Measurements from ENCODE around the gene VPS13D.

Gene VPS13D

DNA sequence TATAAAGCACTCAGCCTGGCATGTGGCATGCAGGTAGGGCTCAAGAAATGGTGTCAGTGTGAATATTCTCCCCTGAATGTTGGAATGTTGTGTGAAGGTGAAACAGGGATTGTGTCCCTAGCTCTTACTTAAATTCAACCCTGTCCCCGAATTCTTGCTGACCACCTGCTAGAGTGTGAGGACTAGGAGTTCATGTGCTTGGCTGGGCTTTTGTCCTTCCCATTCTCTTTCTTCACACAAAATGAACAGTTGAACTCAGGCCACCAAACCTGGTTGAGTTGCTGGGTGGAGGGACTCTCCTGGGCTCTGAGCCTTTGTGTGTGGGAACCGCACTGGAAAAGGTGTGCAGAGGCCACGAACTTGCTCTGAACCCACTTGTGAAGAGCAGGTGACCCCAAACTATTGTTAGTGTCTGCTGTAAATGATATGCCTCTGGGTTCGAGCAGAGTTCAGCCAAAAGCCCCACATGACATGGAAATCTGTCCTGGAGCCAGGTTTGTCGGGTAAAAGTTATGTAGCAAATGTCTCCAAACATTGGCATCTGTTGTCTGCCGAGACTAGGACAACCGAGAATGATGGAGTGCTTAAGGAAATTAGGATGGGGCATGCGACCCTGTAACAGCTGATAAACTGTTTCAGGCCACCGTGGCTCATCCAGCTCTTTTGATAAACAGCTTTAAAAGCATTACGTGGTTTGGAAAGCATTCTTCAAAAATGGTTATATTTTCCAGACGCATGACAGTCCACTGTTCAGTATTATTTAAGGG is 243.9 kb downstream of the VPS13D start:
- no peak for DNase-seq

DNA sequence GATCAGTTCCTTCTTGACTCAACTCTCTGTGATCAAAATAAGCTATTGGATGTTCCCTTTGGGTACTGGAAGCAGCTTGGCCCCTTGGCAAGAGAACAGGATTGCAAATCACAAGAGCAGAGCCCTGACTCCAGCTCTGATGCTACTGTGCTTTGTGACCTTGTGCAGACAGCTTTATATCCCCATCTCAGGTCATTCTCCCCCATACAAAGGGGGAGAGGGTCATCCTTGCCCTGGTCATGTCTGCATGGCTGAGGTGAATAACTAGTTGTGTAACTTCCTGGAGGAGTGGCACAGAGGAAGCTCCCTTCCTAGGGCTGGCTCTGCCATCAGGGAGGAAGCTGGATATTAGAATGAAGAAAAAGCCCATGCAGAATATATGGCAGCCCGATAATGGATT is 245.3 kb downstream of the VPS13D start:
- no peak for DNase-seq

DNA sequence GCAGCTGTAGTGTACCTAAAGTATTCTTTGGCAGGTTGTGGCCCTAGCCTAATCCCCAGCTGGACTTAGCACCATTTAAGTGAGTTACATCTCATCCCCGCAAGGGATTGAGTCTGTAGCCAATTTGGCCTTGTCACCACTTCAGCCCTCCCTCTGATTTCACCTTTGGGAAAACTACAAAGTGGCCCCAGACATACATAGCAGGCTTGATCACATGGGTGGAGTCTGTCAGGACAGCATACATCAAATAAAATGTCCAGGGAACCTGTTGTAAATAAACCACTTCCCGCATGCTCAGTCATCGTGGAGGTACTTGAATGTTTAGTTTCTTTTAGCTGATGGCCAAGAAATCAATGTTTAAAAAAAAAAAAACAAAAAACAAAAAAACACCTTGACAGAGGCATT is 245.7 kb downstream of the VPS13D start:
- no peak for DNase-seq

DNA sequence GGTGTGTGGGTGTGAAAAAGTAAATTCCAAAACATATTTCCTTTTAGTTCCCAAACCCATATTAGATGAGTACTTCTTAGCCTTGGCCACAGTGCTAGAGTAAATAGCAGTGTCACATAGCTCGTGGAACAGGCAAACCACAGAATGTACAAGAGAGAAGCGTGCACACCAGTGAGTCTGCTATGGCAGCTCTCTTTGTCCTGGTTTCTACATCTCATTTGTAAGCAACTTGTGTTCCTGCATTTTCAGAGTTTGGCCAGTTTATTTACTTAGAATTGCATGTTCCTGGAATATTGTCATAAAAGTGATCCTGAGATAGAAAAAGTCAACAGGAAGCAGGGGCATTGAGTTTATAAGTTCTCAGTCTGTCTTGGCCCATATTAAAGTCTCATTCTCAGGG is 246.1 kb downstream of the VPS13D start:
- no peak for DNase-seq

DNA sequence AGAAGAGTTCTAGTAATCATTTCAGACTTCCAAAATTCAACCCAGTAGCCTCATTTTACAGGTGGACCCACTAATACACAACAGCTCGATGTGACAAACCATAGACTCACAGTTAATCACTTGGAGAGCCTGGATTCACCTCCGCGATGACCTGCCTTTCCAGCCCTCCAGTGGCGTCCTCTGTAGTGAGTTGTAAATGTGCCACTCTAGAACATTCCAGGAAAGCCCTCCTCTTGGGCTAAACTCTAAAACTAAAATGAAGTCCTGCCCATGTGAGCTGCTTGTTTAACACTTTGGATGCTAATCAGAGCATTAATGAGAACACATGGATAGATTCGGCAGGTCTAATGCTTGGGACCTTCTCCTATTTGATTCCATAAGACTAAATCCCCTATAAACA is 247.5 kb downstream of the VPS13D start:
- no peak for DNase-seq

DNA sequence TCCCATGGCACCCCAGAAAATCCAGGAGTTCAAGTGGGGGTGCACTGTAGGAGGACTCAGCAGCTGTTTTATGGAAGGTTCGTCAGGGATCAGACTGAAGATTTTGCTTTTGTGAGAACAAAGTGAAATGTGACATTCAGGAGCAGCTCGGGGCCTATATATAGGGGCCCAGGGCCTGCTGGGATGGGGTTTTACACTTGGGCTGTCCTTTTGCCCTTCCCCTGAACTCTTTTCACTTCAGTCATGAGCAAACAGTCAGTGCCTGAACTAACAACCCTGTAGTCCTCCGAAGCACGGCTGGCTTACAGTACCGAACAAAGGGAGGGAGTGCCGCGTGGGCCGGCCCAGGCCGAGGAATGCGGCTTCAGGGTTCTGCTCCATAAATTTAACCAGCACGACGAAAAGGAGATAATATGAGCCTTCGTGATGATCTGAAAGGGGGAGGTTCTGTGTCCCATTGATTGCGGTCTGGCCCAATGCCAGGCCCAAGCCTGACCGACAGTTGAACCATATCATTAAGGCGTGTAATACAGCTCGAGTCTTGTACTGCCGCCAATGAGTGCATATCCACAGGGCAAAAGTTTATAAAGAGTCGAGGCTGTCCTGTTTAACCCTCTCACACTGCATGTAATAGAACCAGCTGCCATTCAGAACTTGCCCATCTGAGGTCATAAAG is 248.2 kb downstream of the VPS13D start:
- peak; percentile 98 for DNase-seq

DNA sequence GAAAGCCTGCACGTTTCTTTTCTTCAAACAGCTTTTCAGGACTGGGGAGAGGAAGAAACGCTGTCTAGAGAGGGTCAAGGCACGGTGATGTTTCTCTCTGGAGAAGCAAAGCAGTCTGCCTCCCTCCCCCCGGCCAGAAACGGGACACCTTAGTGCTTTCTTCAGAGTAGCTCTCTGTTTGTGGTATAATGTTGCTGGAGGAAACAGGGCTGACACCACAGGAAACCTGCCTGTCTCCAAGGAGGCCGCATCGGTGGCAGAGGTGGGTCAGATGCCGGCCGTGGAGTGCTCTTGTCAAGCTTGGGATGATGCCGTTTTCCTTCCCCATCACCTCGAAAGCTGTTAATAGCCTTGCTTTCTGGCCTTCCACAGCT is 248.8 kb downstream of the VPS13D start:
- no peak for DNase-seq

DNA sequence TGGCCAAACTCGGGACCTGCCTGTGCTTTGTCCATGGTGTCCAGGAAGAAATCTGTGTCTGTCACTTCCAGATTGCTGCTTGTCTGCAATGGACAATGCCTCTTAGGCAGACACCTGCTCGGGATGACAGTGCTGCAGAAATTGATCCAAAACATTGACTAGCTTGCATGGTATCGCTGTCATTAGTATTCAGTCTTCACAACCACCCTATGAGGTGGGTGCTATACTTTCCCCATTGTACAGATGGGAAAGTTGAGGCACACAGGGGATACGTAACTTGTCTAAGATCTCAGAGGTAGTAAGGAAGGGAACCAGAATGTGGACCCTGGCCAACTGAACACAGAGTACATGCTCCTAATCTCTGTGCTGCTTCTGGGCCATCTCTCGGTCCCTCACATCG is 249.5 kb downstream of the VPS13D start:
- no peak for DNase-seq

DNA sequence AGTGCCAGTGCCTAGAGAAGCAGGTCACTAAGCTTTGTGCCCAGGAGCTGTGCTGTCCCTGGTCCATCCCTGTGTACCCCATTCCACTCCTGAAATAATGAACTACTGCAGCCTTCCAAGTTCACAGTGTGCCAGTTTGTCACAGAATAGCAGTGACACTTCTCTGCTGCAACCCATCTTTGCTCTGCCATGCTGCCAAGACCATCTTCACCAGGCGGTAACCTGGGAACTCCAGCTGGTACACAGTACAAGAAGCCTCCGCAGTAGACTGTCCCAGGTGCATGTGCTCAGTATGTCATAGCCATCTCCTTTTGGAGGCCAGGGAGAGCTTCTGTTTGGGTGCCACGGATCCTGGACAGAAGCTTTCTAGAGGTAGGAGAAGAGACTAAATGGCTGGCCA is 250.2 kb downstream of the VPS13D start:
- DNase-seq, result no peak

DNA sequence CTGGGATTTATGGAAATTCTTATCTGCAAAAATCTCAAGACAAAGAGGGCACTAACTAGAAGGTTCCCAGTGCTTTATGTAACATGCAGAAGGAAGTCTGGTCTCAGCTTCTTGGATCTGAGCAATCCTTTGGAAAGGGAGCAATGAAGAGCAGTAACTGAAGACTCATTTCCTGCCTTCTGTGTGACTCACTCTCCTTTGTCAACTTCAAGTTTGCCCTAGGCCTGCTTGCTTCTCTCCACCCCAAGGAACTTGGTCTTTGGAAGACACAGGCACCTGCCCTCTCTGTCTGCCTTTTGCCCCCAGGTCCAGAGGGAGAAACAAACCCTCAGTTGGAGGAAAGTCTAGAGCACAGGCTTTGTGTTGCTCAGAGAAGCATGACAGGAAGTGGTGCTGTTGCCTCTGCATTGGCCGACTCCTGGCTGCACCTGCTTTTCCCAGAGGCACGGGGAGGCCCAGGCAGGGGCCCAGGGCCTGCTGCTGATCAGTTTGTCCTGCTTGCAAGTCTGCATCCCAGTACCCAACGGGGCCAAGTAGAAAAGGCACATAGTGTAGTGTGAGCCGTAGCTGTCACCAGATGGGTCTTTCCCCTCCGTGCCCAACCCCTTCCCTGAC is 251.0 kb downstream of the VPS13D start:
- peak; percentile 94 for DNase-seq

DNA sequence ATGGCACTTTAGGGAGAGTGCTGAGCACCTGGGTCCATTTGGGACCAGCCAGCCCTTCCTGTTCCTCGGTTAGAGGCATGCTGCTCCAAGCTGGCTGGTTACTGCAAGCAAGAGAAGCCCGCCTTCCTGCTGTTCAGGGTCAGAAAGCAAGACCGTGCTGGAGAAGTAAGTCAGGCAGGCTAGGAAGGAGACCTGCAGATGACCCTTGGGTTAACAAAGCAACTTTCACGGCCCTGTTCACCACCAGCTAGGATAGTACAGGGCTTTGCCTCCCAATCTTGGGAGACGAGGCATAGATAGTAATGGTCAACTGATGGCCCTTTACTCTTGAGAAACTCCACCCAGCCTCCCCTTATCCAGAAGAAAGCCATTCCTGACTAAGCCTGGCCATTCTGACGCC is 252.1 kb downstream of the VPS13D start:
- no peak for DNase-seq

DNA sequence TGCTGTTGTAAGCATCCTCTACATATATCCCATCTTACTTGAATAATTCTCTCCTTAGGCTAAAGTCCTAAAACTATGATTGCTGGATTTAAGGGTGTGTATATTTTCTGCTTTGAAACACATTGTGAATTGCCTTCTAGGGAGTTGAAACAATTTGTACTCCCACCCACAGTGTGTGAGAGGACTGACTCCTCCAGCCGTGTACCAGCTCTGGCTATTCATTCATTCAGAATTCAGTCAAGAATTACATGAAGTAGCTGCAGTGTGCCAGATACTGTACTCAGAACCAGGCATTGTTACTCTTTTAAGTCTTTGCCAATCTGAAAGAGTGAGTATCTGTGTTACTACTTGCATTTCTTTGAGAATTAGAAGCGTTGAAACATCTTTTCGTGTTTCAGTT is 253.2 kb downstream of the VPS13D start:
- DNase-seq, result no peak

DNA sequence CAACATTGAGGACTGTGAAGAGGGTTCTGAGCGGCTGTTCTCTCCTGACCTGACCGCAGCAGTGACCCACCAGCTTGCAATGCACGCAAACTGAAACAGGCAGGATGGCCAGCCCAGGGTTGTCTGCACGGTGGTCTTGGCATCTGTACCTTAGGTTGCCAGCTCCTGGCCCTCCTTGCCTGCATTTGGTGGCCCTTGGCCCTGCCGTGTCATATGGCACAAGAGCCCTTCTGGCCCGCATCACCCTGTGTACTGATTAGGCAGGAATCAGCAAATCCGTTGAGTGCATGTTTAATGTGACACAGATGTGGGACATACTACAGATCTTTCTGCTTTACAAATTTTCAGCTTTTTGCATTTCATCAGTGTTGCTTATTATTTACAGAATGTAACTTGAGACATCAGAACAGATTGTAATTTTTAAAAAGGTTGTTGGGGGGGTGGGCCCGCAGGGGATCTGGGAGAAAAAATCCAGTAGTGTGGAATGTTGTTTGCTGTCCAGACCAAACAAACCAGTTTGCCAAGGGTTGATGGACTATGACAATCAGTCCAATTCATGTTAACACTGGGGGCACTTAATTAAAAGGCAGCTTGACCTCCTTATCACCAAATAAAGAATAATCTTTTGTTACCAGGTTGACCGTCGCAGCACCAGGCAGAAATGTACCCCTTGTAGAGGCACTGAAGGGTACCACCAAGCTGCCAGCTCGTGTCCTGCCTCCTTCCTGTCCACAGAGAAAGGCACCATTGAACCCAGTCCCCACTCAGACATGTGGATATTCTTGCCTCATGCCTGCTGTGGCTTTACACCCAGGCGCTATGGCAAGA is 255.6 kb downstream of the VPS13D start:
- peak; percentile 9 for DNase-seq

DNA sequence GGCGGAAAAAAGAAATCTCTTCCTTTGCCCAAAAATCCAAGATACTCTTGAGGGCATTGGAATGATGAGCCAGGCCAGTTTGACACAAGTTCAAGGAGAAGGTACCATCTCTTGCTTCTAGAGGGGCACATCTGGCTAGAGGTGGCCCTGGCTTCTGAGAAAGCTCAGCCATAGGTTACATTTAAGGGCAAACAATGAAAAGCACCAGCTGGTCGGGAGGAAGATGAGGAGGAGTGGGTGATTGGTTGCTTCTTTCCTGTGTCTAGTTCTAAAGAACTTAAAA is 256.2 kb downstream of the VPS13D start:
- no peak for DNase-seq

DNA sequence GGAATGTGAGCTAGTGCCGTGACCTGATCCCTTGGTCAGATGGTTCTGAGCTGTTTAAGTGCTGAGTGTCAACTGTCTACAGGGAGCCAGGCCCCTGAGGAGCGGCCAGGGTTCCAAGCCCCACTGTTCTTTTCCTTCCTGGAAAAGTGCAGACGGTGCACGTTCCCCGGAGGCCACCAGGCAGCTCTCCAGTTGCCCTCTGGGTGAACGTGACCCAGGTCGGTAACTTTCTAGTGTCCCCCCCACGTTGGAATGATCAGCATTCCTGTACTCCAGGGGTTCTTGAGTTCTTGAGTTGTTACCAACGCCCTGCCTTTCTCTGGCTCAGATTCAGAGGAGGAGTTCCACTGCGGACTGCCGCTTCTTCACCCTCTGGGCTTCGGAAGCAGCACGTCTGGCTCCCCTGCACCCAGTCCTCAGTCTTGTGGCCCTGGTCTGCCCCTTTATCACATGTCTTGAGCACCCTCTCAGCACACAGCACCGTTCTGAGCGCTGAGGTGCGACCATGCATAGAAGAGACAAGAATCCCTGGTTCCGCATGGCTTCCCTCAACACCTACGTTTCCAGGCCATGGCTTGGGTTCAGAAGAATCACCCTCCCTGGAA is 256.7 kb downstream of the VPS13D start:
- DNase-seq, result peak; percentile 42

DNA sequence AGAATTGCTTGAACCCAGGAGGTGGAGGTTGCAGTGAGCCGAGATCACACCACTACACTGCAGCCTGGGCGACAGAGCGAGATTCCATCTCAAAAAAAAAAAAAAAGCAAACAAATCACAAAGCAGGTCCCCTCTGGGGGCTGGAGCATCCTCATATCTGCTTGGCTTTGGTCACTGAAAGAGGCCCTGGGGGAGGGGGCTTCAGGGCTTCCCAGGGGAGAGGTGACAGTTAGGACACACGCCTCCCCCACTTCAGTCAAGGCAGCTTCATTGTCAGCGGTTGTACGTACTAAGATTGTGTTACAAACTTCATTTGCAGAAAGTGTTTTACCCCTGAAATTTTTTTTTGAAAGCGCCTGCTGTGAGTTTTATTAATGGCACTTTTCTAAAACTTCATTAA is 257.7 kb downstream of the VPS13D start:
- DNase-seq, result no peak

DNA sequence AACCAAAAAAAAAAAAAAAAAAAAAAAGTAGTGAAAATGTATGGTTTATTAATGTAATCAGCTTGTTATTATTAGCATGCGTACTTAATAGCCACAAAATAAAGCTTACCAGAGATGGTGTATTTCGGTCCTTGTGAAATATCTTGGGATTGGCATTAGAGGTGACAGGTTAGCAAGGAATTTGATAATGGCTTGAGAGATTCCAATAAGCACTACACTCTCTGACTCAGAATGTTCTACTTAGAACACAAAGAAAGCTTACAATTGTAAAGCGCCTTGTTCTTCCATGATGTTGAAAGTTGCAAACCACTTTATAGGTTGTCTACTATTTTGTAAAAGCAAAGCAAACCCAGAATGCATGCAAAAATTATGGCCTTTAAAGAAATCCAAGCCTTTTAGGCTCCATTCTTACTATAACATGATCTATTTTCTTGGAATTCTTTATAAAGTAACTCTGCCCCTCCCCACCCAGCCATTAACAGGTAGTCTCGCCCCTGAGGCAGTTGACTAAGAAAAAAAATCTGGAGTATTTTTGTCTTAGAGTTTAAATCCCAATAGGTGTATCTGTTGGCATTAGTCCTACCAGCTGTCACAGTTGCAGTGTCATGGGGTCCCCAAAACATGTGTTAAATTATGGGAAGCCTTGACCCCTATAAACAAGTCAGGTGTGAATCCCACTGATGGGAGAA is 259.0 kb downstream of the VPS13D start:
- no peak for DNase-seq

DNA sequence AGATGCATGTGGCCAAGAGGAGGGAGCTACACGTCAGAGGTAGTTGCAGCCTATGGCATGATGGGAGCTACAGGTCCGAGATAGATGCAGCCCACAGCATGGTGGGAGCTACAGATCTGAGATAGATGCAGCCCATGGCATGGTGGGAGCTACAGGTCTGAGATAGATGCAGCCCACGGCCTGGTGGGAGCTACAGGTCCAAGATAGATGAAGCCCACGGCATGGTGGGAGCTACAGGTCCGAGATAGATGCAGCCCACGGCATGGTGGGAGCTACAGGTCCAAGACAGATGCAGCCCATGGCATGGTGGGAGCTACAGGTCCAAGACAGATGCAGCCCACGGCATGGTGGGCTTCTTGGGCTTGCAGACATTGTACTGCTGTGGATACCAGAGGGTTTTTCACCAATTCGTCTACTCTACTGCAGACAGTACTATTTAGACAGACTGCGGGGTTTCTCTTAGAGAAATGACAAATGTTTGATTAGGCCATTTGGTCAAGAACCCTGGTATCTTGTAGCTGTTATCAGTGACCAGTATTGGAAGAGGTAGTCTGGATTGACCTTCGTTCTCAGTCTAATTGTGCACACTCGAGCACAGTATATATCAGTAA is 260.8 kb downstream of the VPS13D start:
- no peak for DNase-seq

DNA sequence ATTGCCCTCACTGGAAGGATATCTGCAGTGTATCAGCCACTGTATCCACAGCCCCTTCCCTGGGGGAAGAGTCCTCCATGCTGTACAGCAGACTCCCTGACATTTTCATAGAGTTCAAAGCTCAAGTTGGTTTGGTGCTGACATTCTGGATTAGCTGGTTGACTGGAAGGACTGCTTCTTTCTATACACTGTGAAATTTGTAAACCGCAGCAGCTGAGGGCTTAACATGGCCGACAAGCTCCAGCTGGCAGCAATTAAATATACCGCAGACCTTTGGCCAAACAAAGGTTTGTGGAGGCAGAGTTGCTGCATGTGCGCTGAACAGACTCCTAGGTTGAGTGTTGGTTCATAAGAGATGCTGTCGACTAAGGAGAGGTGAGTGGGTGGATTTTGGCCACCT is 261.8 kb downstream of the VPS13D start:
- DNase-seq, result no peak

DNA sequence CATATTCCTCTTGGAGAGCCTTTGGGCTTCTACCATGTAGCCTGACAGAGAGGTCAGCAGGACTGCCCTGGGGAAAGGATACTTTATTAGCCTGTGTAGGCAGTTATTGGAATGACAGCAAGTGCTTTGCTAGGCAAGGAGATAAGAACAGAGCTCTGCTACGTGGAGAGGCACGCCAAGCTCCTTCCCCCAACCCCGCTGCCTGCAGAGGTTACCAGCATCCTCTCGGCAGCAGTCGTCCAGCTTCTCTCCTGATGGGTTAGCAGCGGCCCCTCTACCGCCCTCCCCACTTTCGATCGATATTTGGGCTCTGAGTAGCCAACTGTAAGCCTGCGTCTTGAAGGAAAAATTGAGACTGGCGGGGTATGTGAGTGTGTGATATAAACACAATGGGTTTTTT is 265.9 kb downstream of the VPS13D start:
- DNase-seq, result no peak

DNA sequence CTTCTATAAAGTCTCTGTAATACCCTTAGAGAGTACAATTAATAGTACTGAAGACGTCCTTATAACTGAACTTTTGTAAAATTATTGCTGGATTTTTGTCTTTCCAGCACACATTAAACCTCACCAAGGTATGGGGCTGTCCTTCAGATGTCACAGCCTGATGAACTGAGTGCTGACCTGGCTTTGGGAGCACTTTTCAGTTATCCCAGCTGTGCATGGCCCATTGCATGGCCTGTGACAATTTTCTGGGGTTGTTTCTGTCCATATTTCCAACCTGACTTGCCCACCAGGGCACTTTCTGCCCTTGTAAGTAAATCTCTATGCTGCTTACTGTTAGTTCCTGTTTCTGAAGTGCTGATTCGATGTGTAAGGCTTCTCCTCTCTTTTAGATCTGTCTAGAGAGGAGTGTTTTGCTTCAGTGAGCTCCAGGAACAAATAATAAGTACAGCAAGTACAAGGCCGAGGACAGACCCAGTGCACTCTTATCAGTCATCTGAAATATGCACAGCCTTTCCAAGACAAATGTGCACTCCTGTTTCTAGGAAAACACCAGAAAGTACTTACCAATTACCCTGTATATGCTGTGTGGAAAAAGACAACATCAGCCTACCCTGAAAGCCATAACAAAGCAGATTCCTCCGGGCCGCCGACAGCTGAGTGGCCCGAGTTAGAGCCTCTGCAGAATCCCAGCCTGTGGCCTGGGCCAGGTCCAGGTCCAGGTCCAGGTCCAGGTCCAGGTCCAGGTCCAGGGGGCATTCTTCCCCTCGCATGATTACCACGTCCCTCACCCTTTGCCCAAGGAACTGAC is 266.5 kb downstream of the VPS13D start:
- DNase-seq, result no peak

Data from EL (cell line).